OCI-LY7 (cell line): Measurements from ENCODE around the gene ZDHHC5. TPM values are rescaled to one million over a fixed set of nuclear protein-coding genes. Genes with fewer than 3 reads are reported as not detected.

Experiments
- BruUV-seq: library from RNA; stranded (reverse); fragments of 400-500 nt; replicated peaks from 2 replicates; lab custom pipeline; 2021; lab: Mats Ljungman, UMichigan
- CTCF ChIA-PET: fragments of 300-600 bp; sonication (Branson Sonifier 250); formaldehyde crosslinking; loops from one replicate; lab custom pipeline; 2022; ENCODE audit warnings: antibody characterized with exemption; ENCODE audit not compliant: unreplicated experiment; lab: Charles Lee
- POLR2A ChIA-PET: fragments of 300-600 bp; sonication (Branson Sonifier 250); formaldehyde crosslinking; loops from one replicate; lab custom pipeline; 2022; ENCODE audit warnings: antibody characterized with exemption; lab: Charles Lee
- DNase-seq: peaks from one replicate; pipeline ENCODE4 v3.0.0-alpha.2; 2015; ENCODE audit warnings: low spot score
- H2AFZ ChIP-seq: fragments of 200-600 bp; sonication (generic), shearing (Covaris generic); 2 replicates; pipeline ENCODE4 v1.6.1; 2014; ENCODE audit warnings: mild to moderate bottlenecking, antibody characterized with exemption, low read length, moderate library complexity
- H3K27ac ChIP-seq: fragments of 200-600 bp; sonication (generic); 2 replicates; pipeline ENCODE4 v1.5.1; 2014; ENCODE audit warnings: mixed run types, low read depth, mild to moderate bottlenecking, moderate library complexity, low read length, inconsistent platforms; ENCODE audit not compliant: poor library complexity, severe bottlenecking
- H3K36me3 ChIP-seq: fragments of 200-600 bp; sonication (generic); 2 replicates; pipeline ENCODE4 v1.6.1; 2014; ENCODE audit warnings: mild to moderate bottlenecking, antibody characterized with exemption, low read length, moderate library complexity, mixed read lengths; ENCODE audit not compliant: insufficient read depth
- H3K4me1 ChIP-seq: fragments of 200-600 bp; sonication (generic); 2 replicates; pipeline ENCODE4 v1.5.1; 2014; ENCODE audit warnings: mild to moderate bottlenecking, low read length; ENCODE audit not compliant: insufficient read depth, poor library complexity, severe bottlenecking
- H3K4me2 ChIP-seq: fragments of 200-600 bp; sonication (generic); 2 replicates; pipeline ENCODE4 v1.6.1; 2014; ENCODE audit warnings: mild to moderate bottlenecking, low read length
- H3K4me3 ChIP-seq: fragments of 200-600 bp; sonication (generic); 2 replicates; pipeline ENCODE4 v1.5.1; 2014; ENCODE audit warnings: mild to moderate bottlenecking, low read depth, low read length; ENCODE audit not compliant: poor library complexity, severe bottlenecking
- H3K79me2 ChIP-seq: fragments of 200-600 bp; sonication (generic); 2 replicates; pipeline ENCODE4 v1.6.1; 2016; ENCODE audit warnings: low read depth, mild to moderate bottlenecking, low read length, moderate library complexity, mixed read lengths; ENCODE audit not compliant: insufficient read depth
- H3K9me2 ChIP-seq: fragments of 200-600 bp; sonication (generic); 2 replicates; pipeline ENCODE4 v1.6.1; 2016; ENCODE audit warnings: mild to moderate bottlenecking, low read length, mixed read lengths; ENCODE audit not compliant: insufficient read depth
- H3K9me3 ChIP-seq: fragments of 200-600 bp; sonication (generic); 2 replicates; pipeline ENCODE4 v1.6.1; 2014; ENCODE audit warnings: mild to moderate bottlenecking, mixed run types, low read length, mixed read lengths
- H4K20me1 ChIP-seq: fragments of 200-600 bp; sonication (generic); 2 replicates; pipeline ENCODE4 v1.6.1; 2014; ENCODE audit warnings: mild to moderate bottlenecking, antibody characterized with exemption, low read length, moderate library complexity, mixed read lengths; ENCODE audit not compliant: insufficient read depth
- EZH2phosphoT487 ChIP-seq: fragments of 200-600 bp; sonication (generic); IDR thresholded peaks from 2 replicates; pipeline ENCODE4 v1.6.1; 2018; ENCODE audit warnings: low read depth, borderline replicate concordance, mild to moderate bottlenecking, mixed run types, antibody characterized with exemption, low read length, moderate library complexity, mixed read lengths
- intact Hi-C: fragments of 100-400 bp; cut with micrococcal nuclease; formaldehyde crosslinking; loops from one replicate; pipeline ENCODE4 v1.10.0; 2022; ENCODE audit not compliant: unreplicated experiment
- total RNA-seq, 2 experiments: library from RNA; depleted of rRNA in 1 of 2; stranded (reverse); fragments of >200 nt in 1 of 2; shearing (Covaris generic) in 1 of 2; gene quantifications; 2 replicates each; pipeline ENCODE4 v1.2.3, GENCODE V29; 2014 to 2022
- TF ChIP-seq, protein P1 (sequence below): fragments of 200-600 bp; sonication (generic); conservative IDR thresholded peaks from 2 replicates; pipeline ENCODE4 v1.5.1; 2014; ENCODE audit warnings: mild to moderate bottlenecking, antibody characterized with exemption, low read length, moderate library complexity, mixed read lengths

ZDHHC5 gene
- total RNA-seq, 2 experiments from 2014 or later: 27.5 to 57.4 TPM

DNA sequence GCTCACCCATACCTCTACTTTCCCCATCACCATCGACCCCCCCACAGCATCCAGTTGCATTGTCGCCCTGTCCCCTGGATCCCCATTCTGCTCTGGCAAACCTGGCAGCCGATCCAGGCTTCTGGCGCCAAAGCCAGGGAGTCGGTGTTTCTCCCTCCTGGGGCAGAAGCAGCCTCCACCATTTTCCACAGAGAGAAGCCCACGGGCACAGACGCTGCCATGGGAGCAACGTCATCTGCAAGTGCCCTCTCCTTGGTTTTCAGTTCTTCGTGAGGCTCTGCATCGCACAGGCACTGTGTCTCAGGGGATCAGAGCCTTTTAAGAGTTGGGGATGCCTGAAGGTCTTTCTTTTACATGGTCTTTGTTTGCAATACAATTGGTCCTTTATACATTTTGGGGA lies 20.5 kb upstream of the ZDHHC5 start:
- H3K4me1 ChIP-seq: peaks cover 27% of the 10 kb centered on the region
- no peak for TF ChIP-seq EZH2phosphoT487
- TF ChIP-seq, protein P1, sequence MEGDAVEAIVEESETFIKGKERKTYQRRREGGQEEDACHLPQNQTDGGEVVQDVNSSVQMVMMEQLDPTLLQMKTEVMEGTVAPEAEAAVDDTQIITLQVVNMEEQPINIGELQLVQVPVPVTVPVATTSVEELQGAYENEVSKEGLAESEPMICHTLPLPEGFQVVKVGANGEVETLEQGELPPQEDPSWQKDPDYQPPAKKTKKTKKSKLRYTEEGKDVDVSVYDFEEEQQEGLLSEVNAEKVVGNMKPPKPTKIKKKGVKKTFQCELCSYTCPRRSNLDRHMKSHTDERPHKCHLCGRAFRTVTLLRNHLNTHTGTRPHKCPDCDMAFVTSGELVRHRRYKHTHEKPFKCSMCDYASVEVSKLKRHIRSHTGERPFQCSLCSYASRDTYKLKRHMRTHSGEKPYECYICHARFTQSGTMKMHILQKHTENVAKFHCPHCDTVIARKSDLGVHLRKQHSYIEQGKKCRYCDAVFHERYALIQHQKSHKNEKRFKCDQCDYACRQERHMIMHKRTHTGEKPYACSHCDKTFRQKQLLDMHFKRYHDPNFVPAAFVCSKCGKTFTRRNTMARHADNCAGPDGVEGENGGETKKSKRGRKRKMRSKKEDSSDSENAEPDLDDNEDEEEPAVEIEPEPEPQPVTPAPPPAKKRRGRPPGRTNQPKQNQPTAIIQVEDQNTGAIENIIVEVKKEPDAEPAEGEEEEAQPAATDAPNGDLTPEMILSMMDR: no peak
- H4K20me1 ChIP-seq: no peaks in the 10 kb centered on the region
- H3K27ac ChIP-seq: no peak overlapping the region
- POLR2A ChIA-PET: no interaction called here
- BruUV-seq: no TSS peak
- intact Hi-C loops: loop anchor here (5.0 kb wide), 2 partner anchors 310 to 865 kb away; partner anchors contain the start of genes P2RX3 and SSRP1
- CTCF ChIA-PET: no interaction called here
- H3K4me2 ChIP-seq: no peak overlapping the region
- H2AFZ ChIP-seq: no peak overlapping the region
- H3K9me3 ChIP-seq: no peaks in the 10 kb centered on the region
- H3K9me2 ChIP-seq: no peaks in the 10 kb centered on the region
- no peaks in the 10 kb centered on the region for H3K36me3 ChIP-seq
- no peak overlapping the region for H3K4me3 ChIP-seq
- no peaks in the 10 kb centered on the region for H3K79me2 ChIP-seq
- no peak for DNase-seq

DNA sequence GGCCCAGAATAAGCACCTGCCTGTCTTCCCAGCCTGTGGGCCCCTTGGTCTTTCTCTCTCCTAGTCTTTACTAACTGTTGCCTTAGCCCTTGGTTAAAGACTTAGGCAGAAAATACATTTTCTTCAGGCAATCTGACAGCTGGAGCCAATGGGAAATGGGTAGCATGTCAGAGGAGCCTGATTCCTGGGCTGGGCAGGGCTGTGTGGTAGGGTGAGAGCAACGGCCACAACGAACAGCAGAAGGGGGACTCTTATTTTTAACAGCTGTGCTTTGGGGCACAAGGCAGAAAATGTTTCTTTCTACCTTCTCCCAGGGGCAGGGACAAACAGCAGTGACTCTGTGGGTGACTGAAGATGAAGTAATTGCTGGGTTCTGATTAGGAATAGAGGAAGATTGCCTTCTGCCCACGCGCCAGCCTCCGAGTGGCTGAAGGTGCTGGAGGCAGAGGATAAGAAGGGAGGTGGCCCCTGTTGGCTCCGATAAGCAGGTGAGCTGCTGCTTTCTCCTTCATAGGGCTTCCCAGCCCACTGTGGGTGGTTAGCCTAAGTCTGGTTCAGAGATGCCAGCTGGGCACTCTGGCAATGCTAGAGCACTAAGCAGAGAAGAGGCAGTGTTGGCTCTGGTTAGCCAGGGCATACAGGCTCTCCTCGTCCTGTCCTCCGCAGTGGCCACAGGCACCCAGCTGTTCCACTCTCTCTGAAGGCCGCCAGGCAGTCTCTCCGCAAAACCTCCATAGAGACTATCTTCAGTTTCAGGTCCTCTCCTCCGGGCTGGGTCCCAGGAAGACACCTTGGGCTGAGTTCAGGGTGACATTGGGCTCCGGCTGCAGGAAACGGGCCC lies 19.7 kb upstream of the ZDHHC5 start:
- Histone ChIP-seq H2AFZ (peak overlapping the region; percentile 92; the same call in 1 of the 2 replicates), H3K4me1 (peaks cover 31% of the 10 kb centered on the region), H3K4me3 (peak overlapping the region; percentile 65), H3K79me2 (no peaks in the 10 kb centered on the region), H3K4me2 (peak overlapping the region; percentile 95), H3K36me3 (no peaks in the 10 kb centered on the region), H3K27ac (no peak overlapping the region), H3K9me3 (no peaks in the 10 kb centered on the region), H4K20me1 (no peaks in the 10 kb centered on the region), H3K9me2 (no peaks in the 10 kb centered on the region)
- CTCF ChIA-PET: no interaction called here
- no peak for TF ChIP-seq EZH2phosphoT487
- TF ChIP-seq, protein P1: no peak
- POLR2A ChIA-PET: interaction anchor here (0.6 to 1.2 kb wide), 4 partner anchors 8 to 190 kb away, joined by 3 to 4 read pairs (median 3); no protein-coding TSS in a partner anchor
- no peak for DNase-seq
- intact Hi-C loops: loop anchor here (5.0 kb wide), 2 partner anchors 311 to 864 kb away; partner anchors contain the start of genes P2RX3 and SSRP1
- BruUV-seq: no TSS peak
